Measurements from ENCODE around the gene PCYT1A.

Gene PCYT1A

GRCh38 chr3:196222876-196223595 is 64.5 kb downstream of the PCYT1A start:
- Histone ChIP-seq H3K27ac (no peak overlapping the region), H3K36me3 (ENCODE audit: insufficient read depth, low read length) (no peaks in the 10 kb centered on the region), H3K4me3 (no peak overlapping the region), H3K9me3 (ENCODE audit: low read depth, low read length) (no peaks in the 10 kb centered on the region), H3K9ac (ENCODE audit: insufficient read length) (no peak overlapping the region)
- TF ChIP-seq FOXP2 (optimal IDR thresholded peaks at IDR 0.05; ENCODE audit: control extremely low read depth, extremely low read length, insufficient read depth): no peak
- no peak for TF ChIP-seq POLR2AphosphoS5 (IDR thresholded peaks at IDR 0.05; ENCODE audit: borderline replicate concordance, low read depth, low read length)
- TF ChIP-seq EZH2 (IDR thresholded peaks at IDR 0.05): no peak
- DNase-seq (ENCODE audit: low read depth, low spot score): no peak

- H3K9me3 ChIP-seq (ENCODE audit: low read depth, low read length): no peaks in the 10 kb centered on the region
- H3K9ac ChIP-seq (ENCODE audit: insufficient read length): no peak overlapping the region
- H3K27ac ChIP-seq: no peak overlapping the region
- H3K36me3 ChIP-seq (ENCODE audit: insufficient read depth, low read length): no peaks in the 10 kb centered on the region
- DNase-seq (ENCODE audit: low read depth, low spot score): no peak
- TF ChIP-seq POLR2AphosphoS5 (IDR thresholded peaks at IDR 0.05; ENCODE audit: borderline replicate concordance, low read depth, low read length): no peak
- no peak for TF ChIP-seq EZH2 (IDR thresholded peaks at IDR 0.05)
- TF ChIP-seq FOXP2 (optimal IDR thresholded peaks at IDR 0.05; ENCODE audit: control extremely low read depth, extremely low read length, insufficient read depth): no peak
- H3K4me3 ChIP-seq: no peak overlapping the region
Observed at GRCh38 chr3:196220991-196221390, 66.5 kb downstream of the PCYT1A start.

GRCh38 chr3:196220587-196220986 is 66.9 kb downstream of the PCYT1A start:
- Histone ChIP-seq H3K36me3 (ENCODE audit: insufficient read depth, low read length) (no peaks in the 10 kb centered on the region), H3K4me3 (no peak overlapping the region), H3K9me3 (ENCODE audit: low read depth, low read length) (no peaks in the 10 kb centered on the region), H3K9ac (ENCODE audit: insufficient read length) (no peak overlapping the region), H3K27ac (no peak overlapping the region)
- DNase-seq (ENCODE audit: low read depth, low spot score): no peak
- no peak for TF ChIP-seq EZH2 (IDR thresholded peaks at IDR 0.05)
- TF ChIP-seq FOXP2 (optimal IDR thresholded peaks at IDR 0.05; ENCODE audit: control extremely low read depth, extremely low read length, insufficient read depth): no peak
- TF ChIP-seq POLR2AphosphoS5 (IDR thresholded peaks at IDR 0.05; ENCODE audit: borderline replicate concordance, low read depth, low read length): no peak

GRCh38 chr3:196219970-196220311 is 67.6 kb downstream of the PCYT1A start:
- H3K9ac ChIP-seq (ENCODE audit: insufficient read length): no peak overlapping the region
- no peak for TF ChIP-seq EZH2 (IDR thresholded peaks at IDR 0.05)
- TF ChIP-seq FOXP2 (optimal IDR thresholded peaks at IDR 0.05; ENCODE audit: control extremely low read depth, extremely low read length, insufficient read depth): no peak
- TF ChIP-seq POLR2AphosphoS5 (IDR thresholded peaks at IDR 0.05; ENCODE audit: borderline replicate concordance, low read depth, low read length): no peak
- H3K36me3 ChIP-seq (ENCODE audit: insufficient read depth, low read length): no peaks in the 10 kb centered on the region
- no peak overlapping the region for H3K27ac ChIP-seq
- DNase-seq (ENCODE audit: low read depth, low spot score): no peak
- H3K9me3 ChIP-seq (ENCODE audit: low read depth, low read length): no peaks in the 10 kb centered on the region
- no peak overlapping the region for H3K4me3 ChIP-seq

GRCh38 chr3:196219194-196219969 is 68.1 kb downstream of the PCYT1A start:
- Histone ChIP-seq H3K4me3 (peak overlapping the region; percentile 28), H3K9me3 (ENCODE audit: low read depth, low read length) (no peaks in the 10 kb centered on the region), H3K36me3 (ENCODE audit: insufficient read depth, low read length) (no peaks in the 10 kb centered on the region), H3K9ac (ENCODE audit: insufficient read length) (no peak overlapping the region), H3K27ac (no peak overlapping the region)
- DNase-seq (ENCODE audit: low read depth, low spot score): peak; percentile 44
- TF ChIP-seq POLR2AphosphoS5 (IDR thresholded peaks at IDR 0.05; ENCODE audit: borderline replicate concordance, low read depth, low read length) (no peak), EZH2 (IDR thresholded peaks at IDR 0.05) (no peak), FOXP2 (optimal IDR thresholded peaks at IDR 0.05; ENCODE audit: control extremely low read depth, extremely low read length, insufficient read depth) (no peak)

DNA sequence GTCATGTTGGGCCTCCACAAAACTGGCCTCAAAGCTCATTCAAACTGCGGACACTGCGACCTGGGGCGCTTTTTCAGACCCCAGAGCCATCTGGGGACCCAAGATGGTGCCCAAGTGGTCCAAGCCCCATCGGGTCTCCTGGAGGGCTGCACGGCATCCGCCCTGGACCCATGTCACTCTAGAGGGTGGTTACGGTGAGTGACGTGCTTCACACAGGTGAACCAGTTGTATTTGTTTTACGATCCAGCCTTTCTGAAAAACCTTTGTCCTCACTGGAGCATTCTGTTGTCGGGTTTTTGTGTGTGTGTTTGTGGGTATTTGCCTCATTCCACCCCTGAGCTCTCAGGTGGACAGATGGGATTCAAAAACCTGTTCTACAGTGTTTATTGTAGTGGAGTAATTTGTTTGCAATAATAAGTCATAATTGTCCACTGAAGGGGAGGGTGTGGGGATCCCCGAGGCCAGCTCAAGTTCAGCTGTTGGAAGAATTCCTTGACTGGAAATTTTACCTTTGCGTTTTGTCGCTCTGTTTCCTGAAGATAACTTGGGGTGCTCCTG is 69.3 kb downstream of the PCYT1A start:
- H3K9me3 ChIP-seq (ENCODE audit: low read depth, low read length): no peaks in the 10 kb centered on the region
- no peak overlapping the region for H3K4me3 ChIP-seq
- no peak for DNase-seq (ENCODE audit: low read depth, low spot score)
- no peak overlapping the region for H3K27ac ChIP-seq
- H3K9ac ChIP-seq (ENCODE audit: insufficient read length): no peak overlapping the region
- TF ChIP-seq POLR2AphosphoS5 (IDR thresholded peaks at IDR 0.05; ENCODE audit: borderline replicate concordance, low read depth, low read length) (no peak), FOXP2 (optimal IDR thresholded peaks at IDR 0.05; ENCODE audit: control extremely low read depth, extremely low read length, insufficient read depth) (no peak), EZH2 (IDR thresholded peaks at IDR 0.05) (no peak)
- H3K36me3 ChIP-seq (ENCODE audit: insufficient read depth, low read length): no peaks in the 10 kb centered on the region

DNA sequence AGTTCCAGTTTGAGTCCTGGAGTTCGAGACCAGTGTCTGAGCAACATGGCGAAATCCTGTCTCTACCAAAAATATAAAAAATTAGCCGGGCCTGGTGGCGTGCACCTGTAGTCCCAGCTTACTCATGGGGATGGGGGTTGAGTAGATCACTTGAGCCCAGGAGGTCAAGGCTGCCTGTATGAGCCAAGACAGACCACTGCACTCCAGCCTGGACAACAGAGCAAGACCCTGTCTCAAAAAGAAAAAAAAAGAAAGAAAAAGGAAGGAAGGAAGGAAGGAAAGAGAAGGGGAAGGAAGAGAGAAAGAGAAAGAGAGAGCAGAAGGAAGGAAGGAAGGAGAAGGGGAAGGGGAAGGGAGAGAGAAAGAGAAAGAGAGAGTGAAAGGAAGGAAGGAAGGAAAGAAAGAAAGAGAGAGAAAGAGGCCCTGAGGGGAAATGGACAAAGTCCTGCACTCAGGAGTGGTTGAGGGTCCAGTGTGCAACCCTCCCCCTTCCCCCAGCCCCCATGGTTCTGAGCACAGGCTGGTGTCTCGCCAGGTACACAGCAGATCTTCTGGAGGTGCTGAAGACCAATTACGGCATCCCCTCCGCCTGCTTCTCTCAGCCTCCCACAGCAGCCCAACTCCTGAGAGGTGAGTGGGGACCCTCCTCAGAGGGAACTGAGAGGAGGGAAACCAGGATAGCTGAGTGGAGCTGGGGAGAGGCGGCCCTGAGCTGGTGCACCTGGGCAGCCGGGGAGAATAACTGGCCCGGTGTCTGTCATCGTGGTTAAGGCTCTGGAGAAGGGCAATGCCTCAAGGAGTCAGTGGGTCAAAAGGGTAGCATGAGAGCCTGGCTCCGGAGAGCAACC is 70.0 kb downstream of the PCYT1A start:
- Histone ChIP-seq H3K4me3 (no peak overlapping the region), H3K36me3 (ENCODE audit: insufficient read depth, low read length) (no peaks in the 10 kb centered on the region), H3K9ac (ENCODE audit: insufficient read length) (no peak overlapping the region), H3K9me3 (ENCODE audit: low read depth, low read length) (no peaks in the 10 kb centered on the region), H3K27ac (no peak overlapping the region)
- DNase-seq (ENCODE audit: low read depth, low spot score): no peak
- TF ChIP-seq FOXP2 (optimal IDR thresholded peaks at IDR 0.05; ENCODE audit: control extremely low read depth, extremely low read length, insufficient read depth) (no peak), EZH2 (IDR thresholded peaks at IDR 0.05) (no peak), POLR2AphosphoS5 (IDR thresholded peaks at IDR 0.05; ENCODE audit: borderline replicate concordance, low read depth, low read length) (no peak)
